ENCODE results near the gene ALG8.

DNA sequence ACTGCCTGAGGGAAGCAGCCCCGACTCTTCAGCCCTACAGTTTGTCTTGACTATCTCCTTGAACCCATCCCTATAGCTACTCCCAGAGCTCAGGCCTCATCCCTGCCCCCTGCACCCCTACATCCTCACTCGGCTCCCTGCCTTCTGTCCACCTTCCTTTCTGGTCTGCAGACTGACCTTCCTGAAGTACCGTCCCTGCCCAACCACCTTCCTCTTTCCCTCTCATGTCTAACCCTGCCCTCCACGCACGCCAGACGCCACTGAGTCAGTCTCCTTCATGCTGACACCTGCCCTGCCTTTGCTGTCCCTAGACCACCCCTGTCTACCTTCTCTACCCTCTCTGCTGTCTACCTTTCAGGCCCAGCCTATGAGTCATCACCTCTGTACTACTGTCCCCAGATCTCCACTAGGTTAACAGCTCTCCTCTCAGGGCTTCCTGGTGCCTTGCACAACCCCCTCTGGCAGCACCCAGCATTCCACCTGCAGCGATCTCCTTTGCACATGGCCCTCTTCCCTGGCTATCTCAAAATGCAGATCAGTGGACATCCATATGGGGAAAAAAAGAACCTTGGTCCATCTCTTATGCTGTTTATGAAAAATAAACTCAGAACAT, 40.1 kb upstream of the ALG8 start:
- no peak for TF ChIP-seq POLR2AphosphoS5 (IDR thresholded peaks at IDR 0.05; ENCODE audit: low read depth, low read length)
- no peak for TF ChIP-seq POLR2A (IDR thresholded peaks at IDR 0.05; ENCODE audit: control extremely low read depth in 1 of 2, low read depth in 2 of 2, low read length in 2 of 2)
- no peak for TF ChIP-seq GTF2F1 (IDR thresholded peaks at IDR 0.05; ENCODE audit: borderline replicate concordance, low read depth, low read length)
- TF ChIP-seq, protein P1, sequence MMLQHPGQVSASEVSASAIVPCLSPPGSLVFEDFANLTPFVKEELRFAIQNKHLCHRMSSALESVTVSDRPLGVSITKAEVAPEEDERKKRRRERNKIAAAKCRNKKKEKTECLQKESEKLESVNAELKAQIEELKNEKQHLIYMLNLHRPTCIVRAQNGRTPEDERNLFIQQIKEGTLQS (IDR thresholded peaks at IDR 0.05; ENCODE audit: insufficient read depth, low read depth, low read length), result no peak
- TF ChIP-seq, protein P2, sequence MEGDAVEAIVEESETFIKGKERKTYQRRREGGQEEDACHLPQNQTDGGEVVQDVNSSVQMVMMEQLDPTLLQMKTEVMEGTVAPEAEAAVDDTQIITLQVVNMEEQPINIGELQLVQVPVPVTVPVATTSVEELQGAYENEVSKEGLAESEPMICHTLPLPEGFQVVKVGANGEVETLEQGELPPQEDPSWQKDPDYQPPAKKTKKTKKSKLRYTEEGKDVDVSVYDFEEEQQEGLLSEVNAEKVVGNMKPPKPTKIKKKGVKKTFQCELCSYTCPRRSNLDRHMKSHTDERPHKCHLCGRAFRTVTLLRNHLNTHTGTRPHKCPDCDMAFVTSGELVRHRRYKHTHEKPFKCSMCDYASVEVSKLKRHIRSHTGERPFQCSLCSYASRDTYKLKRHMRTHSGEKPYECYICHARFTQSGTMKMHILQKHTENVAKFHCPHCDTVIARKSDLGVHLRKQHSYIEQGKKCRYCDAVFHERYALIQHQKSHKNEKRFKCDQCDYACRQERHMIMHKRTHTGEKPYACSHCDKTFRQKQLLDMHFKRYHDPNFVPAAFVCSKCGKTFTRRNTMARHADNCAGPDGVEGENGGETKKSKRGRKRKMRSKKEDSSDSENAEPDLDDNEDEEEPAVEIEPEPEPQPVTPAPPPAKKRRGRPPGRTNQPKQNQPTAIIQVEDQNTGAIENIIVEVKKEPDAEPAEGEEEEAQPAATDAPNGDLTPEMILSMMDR (IDR thresholded peaks at IDR 0.05; ENCODE audit: control extremely low read depth in 1 of 3, insufficient read depth in 1 of 3, low read depth in 1 of 3, low read length in 3 of 3), result no peak
- no peak for TF ChIP-seq KDM1A (IDR thresholded peaks at IDR 0.05; ENCODE audit: borderline replicate concordance, low read length)
- TF ChIP-seq CBX8 (IDR thresholded peaks at IDR 0.05; ENCODE audit: borderline replicate concordance, low read depth, low read length), result no peak
- TF ChIP-seq HDAC2 (IDR thresholded peaks at IDR 0.05; ENCODE audit: borderline replicate concordance in 1 of 2, low read depth in 2 of 2, low read length in 2 of 2), result no peak
- no peak for TF ChIP-seq SP4 (IDR thresholded peaks at IDR 0.05; ENCODE audit: low read length)
- TF ChIP-seq EGR1 (IDR thresholded peaks at IDR 0.05; ENCODE audit: borderline replicate concordance, low read depth, low read length), result no peak
- no peak for TF ChIP-seq MAFK (IDR thresholded peaks at IDR 0.05; ENCODE audit: low read depth, low read length)
- no peak for TF ChIP-seq JUN (IDR thresholded peaks at IDR 0.05; ENCODE audit: low read depth, low read length)
- no peak for TF ChIP-seq FOSL1 (IDR thresholded peaks at IDR 0.05; ENCODE audit: insufficient read depth, low read depth, low read length)
